Neural cell (in vitro differentiated cells): Measurements from ENCODE around the gene C7orf57.
"Not testable (repeated sequence)": the region's sequence is repeated elsewhere in the genome, so short reads cannot be mapped to it uniquely, and the experiment has no call there.

Experiments
- CTCF ChIP-seq: fragments of 450-650 bp; IDR thresholded peaks from 2 replicates; pipeline ENCODE4 v1.5.1; 2014; ENCODE audit warnings: antibody characterized with exemption, mild to moderate bottlenecking, moderate library complexity; ENCODE audit not compliant: poor library complexity, severe bottlenecking
- EZH2 ChIP-seq: fragments of 200-600, 300-800 bp; shearing (Covaris generic), sonication (generic); IDR thresholded peaks from 2 replicates; pipeline ENCODE4 v1.6.1; 2014; ENCODE audit warnings: antibody characterized with exemption, low read length, borderline replicate concordance, mild to moderate bottlenecking; ENCODE audit not compliant: insufficient read depth, poor library complexity, severe bottlenecking
- POLR2AphosphoS5 ChIP-seq: IDR thresholded peaks from 2 replicates; pipeline ENCODE4 v1.6.1; 2012
- RAD21 ChIP-seq: fragments of 450-650 bp; conservative IDR thresholded peaks from 2 replicates; pipeline ENCODE4 v1.6.1; 2014; ENCODE audit warnings: antibody characterized with exemption, mild to moderate bottlenecking, moderate library complexity
- SMC3 ChIP-seq: fragments of 450-650 bp; conservative IDR thresholded peaks from 2 replicates; pipeline ENCODE4 v1.6.1; 2014; ENCODE audit warnings: antibody characterized with exemption, mild to moderate bottlenecking, moderate library complexity; ENCODE audit not compliant: poor library complexity
- TF ChIP-seq, protein P1 (sequence below): IDR thresholded peaks from 2 replicates; pipeline ENCODE4 v1.6.1; 2012; ENCODE audit warnings: borderline replicate concordance

- TF ChIP-seq CTCF, SMC3, EZH2, POLR2AphosphoS5, RAD21: not testable (repeated sequence)
- TF ChIP-seq, protein P1, sequence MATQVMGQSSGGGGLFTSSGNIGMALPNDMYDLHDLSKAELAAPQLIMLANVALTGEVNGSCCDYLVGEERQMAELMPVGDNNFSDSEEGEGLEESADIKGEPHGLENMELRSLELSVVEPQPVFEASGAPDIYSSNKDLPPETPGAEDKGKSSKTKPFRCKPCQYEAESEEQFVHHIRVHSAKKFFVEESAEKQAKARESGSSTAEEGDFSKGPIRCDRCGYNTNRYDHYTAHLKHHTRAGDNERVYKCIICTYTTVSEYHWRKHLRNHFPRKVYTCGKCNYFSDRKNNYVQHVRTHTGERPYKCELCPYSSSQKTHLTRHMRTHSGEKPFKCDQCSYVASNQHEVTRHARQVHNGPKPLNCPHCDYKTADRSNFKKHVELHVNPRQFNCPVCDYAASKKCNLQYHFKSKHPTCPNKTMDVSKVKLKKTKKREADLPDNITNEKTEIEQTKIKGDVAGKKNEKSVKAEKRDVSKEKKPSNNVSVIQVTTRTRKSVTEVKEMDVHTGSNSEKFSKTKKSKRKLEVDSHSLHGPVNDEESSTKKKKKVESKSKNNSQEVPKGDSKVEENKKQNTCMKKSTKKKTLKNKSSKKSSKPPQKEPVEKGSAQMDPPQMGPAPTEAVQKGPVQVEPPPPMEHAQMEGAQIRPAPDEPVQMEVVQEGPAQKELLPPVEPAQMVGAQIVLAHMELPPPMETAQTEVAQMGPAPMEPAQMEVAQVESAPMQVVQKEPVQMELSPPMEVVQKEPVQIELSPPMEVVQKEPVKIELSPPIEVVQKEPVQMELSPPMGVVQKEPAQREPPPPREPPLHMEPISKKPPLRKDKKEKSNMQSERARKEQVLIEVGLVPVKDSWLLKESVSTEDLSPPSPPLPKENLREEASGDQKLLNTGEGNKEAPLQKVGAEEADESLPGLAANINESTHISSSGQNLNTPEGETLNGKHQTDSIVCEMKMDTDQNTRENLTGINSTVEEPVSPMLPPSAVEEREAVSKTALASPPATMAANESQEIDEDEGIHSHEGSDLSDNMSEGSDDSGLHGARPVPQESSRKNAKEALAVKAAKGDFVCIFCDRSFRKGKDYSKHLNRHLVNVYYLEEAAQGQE, result not testable (repeated sequence)
These were observed 47.0 kb downstream of the C7orf57 start for GRCh38 chr7:48082378-48082777.
